SU-DHL-6 (cell line): Measurements from ENCODE around the gene SART3.

Experiments used
- H2AFZ ChIP-seq: fragments of 200-600 bp; sonication (generic); 2 replicates; pipeline ENCODE4 v1.6.1; 2014; ENCODE audit warnings: low read depth, mild to moderate bottlenecking, moderate library complexity, mixed read lengths, antibody characterized with exemption, low read length; ENCODE audit not compliant: severe bottlenecking
- H3F3A ChIP-seq: fragments of 200-600 bp; shearing (Covaris generic); 2 replicates; pipeline ENCODE4 v1.6.0; 2016; ENCODE audit warnings: antibody characterized with exemption, mild to moderate bottlenecking; ENCODE audit not compliant: insufficient read depth
- H3K27ac ChIP-seq: fragments of 200-600 bp; sonication (generic); 2 replicates; pipeline ENCODE4 v1.5.1; 2016; ENCODE audit warnings: low read depth, mild to moderate bottlenecking, low read length, moderate library complexity, mixed read lengths
- H3K27me3 ChIP-seq: fragments of 200-600 bp; sonication (generic), shearing (Covaris generic); 2 replicates; pipeline ENCODE4 v1.6.0; 2014; ENCODE audit warnings: mild to moderate bottlenecking, low read length
- H3K36me3 ChIP-seq: fragments of 200-600 bp; sonication (generic); 2 replicates; pipeline ENCODE4 v1.6.1; 2014; ENCODE audit warnings: mild to moderate bottlenecking, low read length, mixed read lengths
- H3K4me2 ChIP-seq: fragments of 300-600, 200-600 bp; shearing (Covaris generic), sonication (generic); 2 replicates; pipeline ENCODE4 v1.6.0; 2014; ENCODE audit warnings: low read length, low read depth, mild to moderate bottlenecking; ENCODE audit not compliant: poor library complexity, severe bottlenecking
- H3K4me3 ChIP-seq: fragments of 200-600 bp; sonication (generic); 2 replicates; pipeline ENCODE4 v1.5.1; 2014; ENCODE audit warnings: antibody characterized with exemption, low read length, mild to moderate bottlenecking, mixed read lengths; ENCODE audit not compliant: insufficient read depth, poor library complexity, severe bottlenecking
- H3K79me2 ChIP-seq: fragments of 200-600 bp; sonication (generic); 2 replicates; pipeline ENCODE4 v1.6.1; 2014; ENCODE audit warnings: mild to moderate bottlenecking, low read length, moderate library complexity; ENCODE audit not compliant: insufficient read depth
- H3K9ac ChIP-seq: fragments of 200-600 bp; sonication (generic); 2 replicates; pipeline ENCODE4 v1.7.0; 2014; ENCODE audit warnings: mild to moderate bottlenecking, low read length
- H3K9me2 ChIP-seq: fragments of 200-600 bp; sonication (generic); replicated peaks from 2 replicates; pipeline ENCODE4 v1.6.1; 2014; ENCODE audit warnings: low read length; ENCODE audit not compliant: insufficient read depth
- H3K9me3 ChIP-seq: fragments of 200-600 bp; sonication (generic); 2 replicates; pipeline ENCODE4 v1.6.1; 2014; ENCODE audit warnings: low read length, mixed read lengths; ENCODE audit not compliant: insufficient read depth
- H4K20me1 ChIP-seq: fragments of 200-600 bp; sonication (generic); 2 replicates; pipeline ENCODE4 v1.6.1; 2014; ENCODE audit warnings: low read depth, mild to moderate bottlenecking, antibody characterized with exemption, low read length, moderate library complexity, mixed read lengths
- CTCF ChIP-seq: fragments of 200-600 bp; sonication (generic); IDR thresholded peaks from one replicate; pipeline ENCODE4 v1.5.1; 2017; ENCODE audit warnings: antibody characterized with exemption, mild to moderate bottlenecking, low read length, moderate library complexity; ENCODE audit not compliant: insufficient read depth, poor library complexity, severe bottlenecking
- EZH2phosphoT487 ChIP-seq: fragments of 200-600 bp; sonication (generic), shearing (Covaris generic); conservative IDR thresholded peaks from 2 replicates; pipeline ENCODE4 v1.6.1; 2018; ENCODE audit warnings: mild to moderate bottlenecking, antibody characterized with exemption, low read length, moderate library complexity, mixed read lengths

Gene SART3

GRCh38 chr12:108530161-108530560 is 30.8 kb downstream of the SART3 start:
- H3K9ac ChIP-seq, result no peak overlapping the region
- no peak overlapping the region for H3K27ac ChIP-seq
- H3K4me3 ChIP-seq, result no peak overlapping the region
- H3K27me3 ChIP-seq, result no peaks in the 10 kb centered on the region
- H3F3A ChIP-seq, result peaks cover 5% of the 10 kb centered on the region; the same call in 1 of the 2 replicates
- no peaks in the 10 kb centered on the region for H4K20me1 ChIP-seq
- H3K4me2 ChIP-seq, result no peak overlapping the region
- peaks cover 22% of the 10 kb centered on the region; the same call in 1 of the 2 replicates for H3K36me3 ChIP-seq
- no peak overlapping the region for H2AFZ ChIP-seq
- H3K9me2 ChIP-seq, result no peaks in the 10 kb centered on the region
- H3K79me2 ChIP-seq, result no peaks in the 10 kb centered on the region
- no peaks in the 10 kb centered on the region for H3K9me3 ChIP-seq
- TF ChIP-seq CTCF (no peak), EZH2phosphoT487 (no peak)

GRCh38 chr12:108527166-108527496 is 33.8 kb downstream of the SART3 start:
- Histone ChIP-seq H3F3A (peaks cover 9% of the 10 kb centered on the region; the same call in 1 of the 2 replicates), H3K9me3 (no peaks in the 10 kb centered on the region), H3K36me3 (peaks cover 18% of the 10 kb centered on the region), H3K4me2 (no peak overlapping the region), H3K9me2 (no peaks in the 10 kb centered on the region), H3K4me3 (no peak overlapping the region), H3K79me2 (no peaks in the 10 kb centered on the region), H4K20me1 (no peaks in the 10 kb centered on the region), H3K27ac (no peak overlapping the region), H3K9ac (no peak overlapping the region), H3K27me3 (no peaks in the 10 kb centered on the region), H2AFZ (no peak overlapping the region)
- no peak for TF ChIP-seq EZH2phosphoT487

- no peak overlapping the region for H3K4me2 ChIP-seq
- peaks cover 14% of the 10 kb centered on the region for H3K36me3 ChIP-seq
- peaks cover 9% of the 10 kb centered on the region; the same call in 1 of the 2 replicates for H3F3A ChIP-seq
- TF ChIP-seq EZH2phosphoT487, result no peak
- no peak for TF ChIP-seq CTCF
- no peaks in the 10 kb centered on the region for H4K20me1 ChIP-seq
- H3K9me2 ChIP-seq, result no peaks in the 10 kb centered on the region
- H3K4me3 ChIP-seq, result no peak overlapping the region
- H3K9me3 ChIP-seq, result no peaks in the 10 kb centered on the region
- no peak overlapping the region for H2AFZ ChIP-seq
- no peaks in the 10 kb centered on the region for H3K27me3 ChIP-seq
- H3K79me2 ChIP-seq, result no peaks in the 10 kb centered on the region
- H3K27ac ChIP-seq, result no peak overlapping the region
- H3K9ac ChIP-seq, result no peak overlapping the region
Observed at GRCh38 chr12:108526482-108527165, 34.3 kb downstream of the SART3 start.

- H3K4me2 ChIP-seq, result no peak overlapping the region
- H3K9me3 ChIP-seq, result no peaks in the 10 kb centered on the region
- no peak for TF ChIP-seq EZH2phosphoT487
- no peak for TF ChIP-seq CTCF
- no peaks in the 10 kb centered on the region for H3K27me3 ChIP-seq
- no peak overlapping the region for H3K27ac ChIP-seq
- H3F3A ChIP-seq, result peaks cover 9% of the 10 kb centered on the region; the same call in 1 of the 2 replicates
- H3K4me3 ChIP-seq, result no peak overlapping the region
- H4K20me1 ChIP-seq, result no peaks in the 10 kb centered on the region
- no peaks in the 10 kb centered on the region for H3K79me2 ChIP-seq
- H3K9me2 ChIP-seq, result no peaks in the 10 kb centered on the region
- H3K9ac ChIP-seq, result no peak overlapping the region
- H2AFZ ChIP-seq, result no peak overlapping the region
- peaks cover 14% of the 10 kb centered on the region for H3K36me3 ChIP-seq
Observed at GRCh38 chr12:108525681-108526080, 35.3 kb downstream of the SART3 start.
